T-helper 2 cell treated with Interferon-gamma antibody and Interleukin-4, amounts not matched to agents 5 μg/mL and 100 μg/mL, for 36 hours (primary cell): ENCODE results near the gene CRB2.

Experiments
- DNase-seq: peaks from one replicate; pipeline ENCODE4 v3.0.0; 2021; ENCODE audit warnings: low spot score
- H3K27ac Mint-ChIP-seq: one replicate; pipeline ENCODE4 v1.8.0; 2021; ENCODE audit warnings: mild to moderate bottlenecking, mixed read lengths
- H3K27me3 Mint-ChIP-seq: one replicate; pipeline ENCODE4 v1.8.0; 2021; ENCODE audit warnings: low read depth, mixed read lengths
- H3K36me3 Mint-ChIP-seq: one replicate; pipeline ENCODE4 v1.8.0; 2021; ENCODE audit warnings: low read depth, mixed read lengths
- H3K4me1 Mint-ChIP-seq: one replicate; pipeline ENCODE4 v1.8.0; 2021; ENCODE audit warnings: low read depth, mixed read lengths
- H3K4me3 Mint-ChIP-seq: one replicate; pipeline ENCODE4 v1.8.0; 2022; ENCODE audit warnings: mild to moderate bottlenecking, moderate library complexity, mixed read lengths
- H3K9me3 Mint-ChIP-seq: one replicate; pipeline ENCODE4 v1.8.0; 2021; ENCODE audit warnings: mixed read lengths

The CRB2 gene

DNA sequence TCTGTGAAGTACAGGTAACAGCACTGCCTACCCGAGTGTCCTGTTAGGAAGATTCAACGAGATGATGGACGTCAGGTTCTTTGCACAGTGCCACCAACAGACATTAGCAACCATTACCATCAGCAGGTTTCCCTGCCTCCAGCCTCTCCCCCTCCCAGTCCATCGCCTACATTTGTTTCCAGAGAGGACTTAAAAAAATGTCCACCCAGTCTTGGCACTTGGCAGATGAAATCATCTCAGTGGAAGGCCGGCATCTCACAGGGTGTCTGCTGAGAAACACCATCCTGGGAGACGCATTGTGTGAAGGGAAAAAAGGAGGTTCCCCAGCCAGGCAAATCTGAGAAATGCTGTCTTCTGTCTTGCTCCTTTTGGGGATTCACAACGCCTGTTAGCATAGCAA, 58.2 kb downstream of the CRB2 start:
- Mint-ChIP-seq H3K4me3 (no peak overlapping the region), H3K4me1 (no peaks in the 10 kb centered on the region), H3K27ac (no peak overlapping the region)

DNA sequence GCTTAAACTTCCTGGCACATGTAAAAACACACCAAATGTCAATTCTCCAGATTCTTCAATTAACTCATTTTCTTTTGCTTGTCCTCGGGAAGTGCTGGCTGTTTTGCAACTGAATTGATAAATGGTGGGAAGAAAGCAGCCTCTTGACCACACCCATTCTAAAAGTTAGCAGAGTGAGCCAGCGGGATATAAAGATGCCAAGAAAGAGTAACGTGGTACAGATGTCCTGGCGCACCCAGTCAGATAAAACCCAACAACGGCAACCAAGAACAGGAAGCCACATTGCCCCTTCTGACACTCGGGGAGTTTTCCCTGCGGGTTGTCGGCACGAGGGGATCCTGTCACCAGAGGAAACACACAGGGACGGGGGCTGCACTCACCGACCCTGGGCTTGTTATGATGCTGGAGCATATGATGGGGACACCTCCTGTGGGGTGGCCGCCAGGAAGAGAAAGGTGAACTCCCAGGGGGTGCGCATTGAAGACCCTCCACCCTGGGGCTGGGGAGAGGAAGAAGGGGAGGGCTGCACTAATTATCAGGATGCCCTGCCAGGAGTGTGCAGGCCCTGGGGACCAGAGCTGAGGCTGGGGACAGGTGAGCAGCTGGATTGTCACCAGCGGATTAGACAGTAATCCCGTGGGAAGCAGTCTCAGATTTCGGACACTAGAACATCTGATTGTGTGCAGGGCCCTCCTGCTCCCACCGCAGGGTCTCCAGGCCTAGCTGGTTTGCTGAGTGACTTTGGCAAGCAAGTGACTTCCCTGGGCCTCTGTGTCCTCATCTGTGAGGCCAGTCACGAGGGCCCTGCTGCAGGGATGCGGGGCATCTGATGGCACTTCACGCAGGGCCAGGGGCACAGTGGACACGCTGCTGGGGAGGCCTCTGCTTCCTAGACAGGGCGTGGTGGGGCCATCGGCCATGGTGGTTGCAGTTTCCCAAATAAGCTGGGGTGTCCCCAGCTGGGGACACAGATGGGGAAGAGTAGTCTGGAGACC, 59.2 kb downstream of the CRB2 start:
- H3K4me3 Mint-ChIP-seq = no peak overlapping the region
- no peaks in the 10 kb centered on the region for H3K36me3 Mint-ChIP-seq
- no peaks in the 10 kb centered on the region for H3K9me3 Mint-ChIP-seq
- no peaks in the 10 kb centered on the region for H3K27me3 Mint-ChIP-seq
- H3K27ac Mint-ChIP-seq = no peak overlapping the region
- no peak for DNase-seq
- H3K4me1 Mint-ChIP-seq = no peaks in the 10 kb centered on the region

More for the DNA sequence above, 58.2 kb downstream of the CRB2 start:
- no peak for DNase-seq
- Mint-ChIP-seq H3K27me3 (no peaks in the 10 kb centered on the region), H3K36me3 (no peaks in the 10 kb centered on the region), H3K9me3 (no peaks in the 10 kb centered on the region)

DNA sequence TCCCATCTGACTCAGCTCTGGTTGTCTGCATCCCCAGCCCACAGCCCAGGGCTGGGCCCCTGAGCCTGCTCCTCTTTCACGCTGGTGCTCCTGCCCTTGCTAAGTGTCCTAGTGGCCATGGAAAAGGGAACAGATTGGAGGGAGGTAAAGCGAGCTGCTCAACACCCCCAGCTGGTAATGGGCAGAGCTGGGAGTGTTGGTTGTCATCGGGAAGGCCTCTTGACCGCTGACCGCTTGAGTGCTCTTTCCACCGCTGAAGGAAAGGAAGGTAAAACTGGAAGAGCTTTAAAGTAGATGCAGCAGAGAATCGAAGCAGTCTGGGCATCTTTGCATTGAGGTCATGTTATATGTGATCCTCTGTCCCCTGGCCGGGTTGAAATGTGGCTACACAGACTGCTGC, 60.2 kb downstream of the CRB2 start:
- Mint-ChIP-seq H3K9me3 (no peaks in the 10 kb centered on the region), H3K4me1 (no peaks in the 10 kb centered on the region), H3K27me3 (no peaks in the 10 kb centered on the region), H3K27ac (no peak overlapping the region), H3K36me3 (no peaks in the 10 kb centered on the region), H3K4me3 (no peak overlapping the region)
- DNase-seq = no peak

DNA sequence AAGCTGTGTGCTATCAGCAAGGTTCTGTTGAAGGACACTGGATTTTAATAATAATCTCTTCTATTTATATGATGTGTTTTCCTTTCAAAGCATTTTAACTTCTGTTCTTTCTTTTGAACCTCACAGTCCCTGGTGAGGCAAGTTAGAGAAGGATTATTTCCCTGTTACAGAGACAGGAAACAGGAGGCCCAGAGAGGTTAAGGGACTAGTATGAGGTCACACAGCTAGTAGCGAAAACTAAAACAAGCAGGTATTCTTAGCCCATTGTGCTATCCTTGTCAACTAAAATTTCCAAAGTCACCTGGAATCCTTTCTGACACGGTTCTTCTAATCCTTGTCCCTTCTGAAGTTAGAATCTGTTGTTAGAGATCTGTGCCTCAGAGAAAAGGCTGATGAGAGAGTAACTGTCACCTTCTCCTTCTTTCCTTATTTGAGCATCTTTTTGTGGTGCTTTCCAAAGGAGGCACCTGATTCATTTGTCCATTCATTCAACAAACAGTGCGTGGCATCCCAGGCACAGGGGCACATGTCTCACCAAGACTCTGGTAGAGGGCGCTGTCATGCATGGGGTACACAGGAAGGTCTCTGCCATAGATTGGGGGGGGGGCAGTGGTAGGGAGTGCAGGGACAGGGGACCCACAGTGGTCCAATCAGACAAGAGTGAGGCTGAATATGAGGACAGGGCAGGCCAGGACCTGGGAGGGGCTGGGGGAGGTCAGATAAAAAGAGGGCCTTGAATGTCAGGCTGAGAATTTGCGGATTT, 61.5 kb downstream of the CRB2 start:
- Mint-ChIP-seq H3K27me3 (no peaks in the 10 kb centered on the region), H3K36me3 (no peaks in the 10 kb centered on the region), H3K27ac (no peak overlapping the region), H3K9me3 (no peaks in the 10 kb centered on the region), H3K4me3 (no peak overlapping the region), H3K4me1 (no peaks in the 10 kb centered on the region)
- DNase-seq = no peak

DNA sequence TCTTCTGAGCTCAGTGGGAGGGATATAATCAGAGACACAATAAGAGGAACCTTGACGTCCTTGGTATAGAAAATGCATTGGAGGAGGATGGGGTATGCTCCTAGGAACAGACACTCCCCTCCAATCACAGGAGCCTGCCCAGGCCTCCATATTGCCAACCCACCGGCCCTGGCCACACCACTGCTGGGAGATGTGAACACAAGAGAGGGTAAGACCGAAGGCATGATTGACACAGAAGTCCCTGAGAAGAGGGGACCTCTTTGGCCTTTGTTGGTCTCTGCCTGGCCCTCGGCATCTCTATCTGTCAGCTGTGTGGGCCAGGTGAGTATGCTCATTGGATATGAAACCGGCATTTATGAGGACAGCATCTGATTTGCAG, 62.0 kb downstream of the CRB2 start:
- Mint-ChIP-seq H3K27ac (no peak overlapping the region), H3K27me3 (no peaks in the 10 kb centered on the region), H3K9me3 (no peaks in the 10 kb centered on the region), H3K4me3 (no peak overlapping the region), H3K36me3 (no peaks in the 10 kb centered on the region), H3K4me1 (no peaks in the 10 kb centered on the region)
- no peak for DNase-seq

DNA sequence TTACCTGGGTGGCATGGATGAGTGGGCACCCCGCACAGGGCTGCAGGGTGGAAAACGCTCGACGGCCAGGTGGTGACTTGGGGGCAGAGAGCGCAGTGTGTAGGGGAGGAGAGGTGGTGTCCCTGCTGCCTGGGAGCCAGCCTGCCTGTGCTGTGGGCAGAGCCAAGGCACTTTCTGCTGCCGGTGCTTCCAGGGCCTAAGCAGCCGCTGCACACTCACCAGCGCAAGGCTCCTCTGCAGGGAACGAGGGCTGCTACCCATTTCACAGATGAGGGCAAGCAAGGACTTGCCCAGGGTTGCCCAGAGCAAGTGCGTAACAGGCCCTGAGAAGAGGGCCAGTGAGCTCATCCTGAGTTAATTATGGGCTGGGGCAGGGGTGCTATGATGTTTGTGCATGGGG, 62.5 kb downstream of the CRB2 start:
- no peak for DNase-seq
- Mint-ChIP-seq H3K27ac (no peak overlapping the region), H3K27me3 (no peaks in the 10 kb centered on the region), H3K9me3 (no peaks in the 10 kb centered on the region), H3K36me3 (no peaks in the 10 kb centered on the region), H3K4me1 (no peaks in the 10 kb centered on the region), H3K4me3 (no peak overlapping the region)

DNA sequence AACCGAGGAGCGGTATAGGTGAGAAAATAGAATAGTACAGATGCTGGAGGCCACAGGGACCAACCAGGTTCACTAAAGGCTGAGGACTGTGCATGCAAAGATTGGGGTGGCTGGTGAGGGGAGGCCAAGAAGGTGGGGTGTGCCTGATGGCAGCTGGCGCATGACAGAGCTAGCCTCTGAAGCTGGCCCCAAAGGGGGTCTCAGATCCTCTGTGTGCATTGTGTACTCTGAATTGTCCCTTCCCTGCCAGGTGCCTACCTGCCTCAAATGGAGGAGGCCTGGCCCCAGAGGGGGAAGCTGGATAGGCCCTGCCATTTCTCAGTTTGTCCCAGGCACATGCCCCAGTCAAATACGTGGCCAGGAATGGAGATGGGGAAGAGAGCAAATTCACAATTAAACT, 63.1 kb downstream of the CRB2 start:
- Mint-ChIP-seq H3K27me3 (no peaks in the 10 kb centered on the region), H3K4me1 (no peaks in the 10 kb centered on the region), H3K9me3 (no peaks in the 10 kb centered on the region), H3K36me3 (no peaks in the 10 kb centered on the region), H3K27ac (no peak overlapping the region), H3K4me3 (no peak overlapping the region)
- DNase-seq = no peak

DNA sequence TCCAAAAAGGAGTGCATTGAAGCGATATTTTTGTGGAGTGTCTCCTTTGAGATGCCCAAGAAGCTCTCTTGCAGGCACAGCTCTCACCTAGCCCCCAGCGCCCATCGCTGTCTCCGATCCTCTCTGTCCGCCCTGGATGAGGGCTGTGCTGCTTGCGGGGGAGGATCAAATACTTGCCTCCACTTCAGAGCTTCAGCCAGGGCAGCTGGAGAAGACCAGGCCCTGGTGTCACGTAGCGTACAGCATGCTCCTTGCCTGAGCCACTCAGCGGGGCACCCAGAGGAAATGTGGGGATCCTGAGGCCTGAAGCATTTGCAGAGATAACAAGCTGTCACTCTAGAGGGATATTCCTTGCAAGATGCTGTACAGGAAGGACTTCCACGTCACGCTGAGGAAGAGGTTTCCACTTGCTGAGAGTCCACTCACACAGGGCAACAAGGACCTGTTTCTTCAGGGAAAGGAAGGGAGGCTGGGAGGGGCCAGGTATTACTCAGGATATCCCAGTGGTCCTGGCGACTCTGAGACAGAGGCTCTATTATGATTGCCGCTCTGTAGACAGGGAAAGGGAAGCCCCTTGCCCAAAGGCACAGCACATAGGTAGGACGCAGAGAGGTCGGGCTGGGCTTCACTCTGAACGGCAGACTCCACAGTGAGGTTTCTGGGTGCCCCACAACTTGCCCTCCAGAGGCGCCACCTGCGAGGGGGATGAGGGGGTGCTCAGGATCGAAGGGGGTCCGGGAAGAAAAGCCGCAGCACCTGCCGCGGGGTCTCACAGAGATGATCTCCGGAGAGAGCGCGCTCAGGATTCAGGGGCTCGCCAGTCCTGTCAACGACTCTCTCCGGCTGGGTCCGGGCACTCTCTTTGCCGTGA, 64.0 kb downstream of the CRB2 start:
- no peak overlapping the region for H3K4me3 Mint-ChIP-seq

DNA sequence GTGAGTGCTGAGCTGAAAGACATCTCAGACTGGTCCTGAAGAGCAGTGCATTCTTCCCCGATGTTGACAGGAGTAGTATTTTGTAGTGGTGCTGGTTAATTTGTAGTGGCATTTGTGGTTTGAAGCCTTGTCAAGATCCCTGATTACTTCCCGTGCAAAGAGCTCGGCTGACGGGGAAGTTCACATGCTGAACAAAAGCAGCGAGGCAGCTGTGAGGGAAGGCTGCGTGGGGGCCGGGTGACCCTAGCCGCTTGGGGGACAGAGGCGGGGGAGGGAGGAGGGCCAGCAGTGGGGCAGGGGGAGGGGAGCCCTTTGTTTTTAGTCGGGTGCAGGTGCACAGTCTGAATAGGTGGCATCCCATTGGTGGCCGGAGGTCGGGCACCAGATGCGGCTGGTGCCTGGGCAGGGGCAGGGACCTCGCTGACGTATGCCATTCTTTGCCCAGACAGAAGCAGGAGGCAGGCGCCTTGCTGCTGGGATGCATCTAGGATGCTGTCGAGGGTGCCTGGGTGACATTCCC, 64.7 kb downstream of the CRB2 start:
- H3K4me3 Mint-ChIP-seq = no peak overlapping the region
- H3K4me1 Mint-ChIP-seq = no peaks in the 10 kb centered on the region
- no peak for DNase-seq
- H3K9me3 Mint-ChIP-seq = no peaks in the 10 kb centered on the region
- no peak overlapping the region for H3K27ac Mint-ChIP-seq
- no peaks in the 10 kb centered on the region for H3K27me3 Mint-ChIP-seq
- H3K36me3 Mint-ChIP-seq = no peaks in the 10 kb centered on the region

More for the DNA sequence above, 64.0 kb downstream of the CRB2 start:
- Mint-ChIP-seq H3K27ac (no peak overlapping the region), H3K36me3 (no peaks in the 10 kb centered on the region), H3K4me1 (no peaks in the 10 kb centered on the region), H3K9me3 (no peaks in the 10 kb centered on the region), H3K27me3 (no peaks in the 10 kb centered on the region)
- no peak for DNase-seq

DNA sequence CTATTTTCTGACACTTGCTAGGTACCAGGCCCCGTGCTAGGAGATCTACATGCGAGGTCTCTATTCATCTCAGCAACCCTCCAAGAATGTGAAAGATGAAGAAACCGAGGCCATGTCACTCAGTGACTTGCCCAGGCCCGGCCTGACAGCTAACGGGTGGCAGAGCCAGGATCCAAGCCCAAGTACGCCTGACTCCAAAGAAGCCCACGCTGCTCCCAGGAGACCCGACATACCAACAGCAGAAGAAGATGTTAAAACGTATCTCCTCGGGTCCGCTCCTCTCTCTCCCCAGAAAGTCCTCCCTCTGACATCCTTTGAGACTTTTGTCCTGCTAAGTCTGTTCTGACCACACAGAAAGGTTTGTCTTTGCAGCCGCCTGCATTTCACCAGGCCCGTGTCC, 65.2 kb downstream of the CRB2 start:
- no peak overlapping the region for H3K4me3 Mint-ChIP-seq
- no peaks in the 10 kb centered on the region for H3K27me3 Mint-ChIP-seq
- H3K27ac Mint-ChIP-seq = no peak overlapping the region
- H3K4me1 Mint-ChIP-seq = no peaks in the 10 kb centered on the region
- DNase-seq = no peak
- H3K36me3 Mint-ChIP-seq = no peaks in the 10 kb centered on the region
- no peaks in the 10 kb centered on the region for H3K9me3 Mint-ChIP-seq

DNA sequence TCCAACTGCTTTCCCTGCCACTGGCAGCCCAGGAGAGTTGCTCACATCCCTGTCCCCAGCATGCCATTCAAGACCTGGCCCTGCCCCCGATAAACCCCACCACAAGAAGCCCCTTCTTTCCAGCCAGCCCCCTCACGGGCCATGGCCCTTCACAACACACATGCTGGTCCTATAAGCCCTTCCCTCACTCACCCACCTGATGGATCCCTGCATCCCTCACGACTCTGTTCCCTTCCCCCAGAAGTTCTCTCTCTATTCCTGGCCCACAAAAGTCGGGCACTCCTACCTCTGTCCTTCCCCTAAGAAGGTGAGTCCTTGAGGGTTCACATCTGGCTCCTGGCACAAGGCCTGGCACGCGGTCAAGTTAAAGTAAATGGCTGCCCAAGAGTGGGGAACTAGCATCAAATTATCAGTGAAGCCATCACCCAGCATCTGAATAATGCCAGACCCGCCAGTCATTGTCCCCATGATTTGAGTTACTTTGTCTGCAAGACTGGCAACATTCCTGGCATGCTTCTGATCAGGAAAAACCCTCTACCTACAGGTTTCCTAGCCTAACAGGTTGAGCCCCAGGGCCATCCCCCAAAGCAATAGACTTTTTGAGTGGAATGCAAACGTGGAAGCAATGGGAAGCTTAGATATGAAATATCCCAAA, 65.9 kb downstream of the CRB2 start:
- Mint-ChIP-seq H3K36me3 (no peaks in the 10 kb centered on the region), H3K4me1 (no peaks in the 10 kb centered on the region), H3K4me3 (no peak overlapping the region), H3K9me3 (no peaks in the 10 kb centered on the region), H3K27ac (no peak overlapping the region), H3K27me3 (no peaks in the 10 kb centered on the region)
- no peak for DNase-seq

DNA sequence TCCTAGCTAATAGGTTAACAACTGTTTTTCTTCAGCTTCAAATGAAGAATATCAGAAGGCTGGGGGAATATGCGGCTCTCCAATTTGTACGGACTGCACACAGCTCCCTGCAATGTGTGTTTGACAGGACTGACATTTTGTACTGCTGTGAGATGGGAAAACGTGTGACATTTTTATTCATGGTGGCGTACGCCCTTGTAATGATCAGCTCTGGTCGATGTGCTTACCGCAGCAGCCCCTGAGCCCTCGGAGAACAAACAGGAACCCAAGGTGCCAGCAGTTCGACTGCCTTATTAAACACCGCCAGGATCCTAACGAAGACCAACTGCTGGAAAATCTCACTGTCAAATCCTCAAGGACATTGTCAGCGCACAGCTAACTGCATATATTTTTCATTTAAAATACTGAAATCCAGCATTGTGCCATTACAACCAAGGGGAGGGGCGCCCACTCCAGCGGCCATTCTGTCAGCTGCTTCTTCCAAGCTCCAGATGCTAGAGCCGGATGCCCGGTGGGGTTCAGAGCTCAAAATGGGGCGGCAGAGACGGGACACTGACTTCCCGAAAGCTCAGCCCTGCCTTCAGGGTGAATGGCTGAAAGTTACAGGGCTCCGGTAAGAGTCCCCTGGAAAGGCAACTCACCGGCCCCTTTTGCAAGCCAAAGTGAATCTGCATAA, 66.8 kb downstream of the CRB2 start:
- no peak overlapping the region for H3K27ac Mint-ChIP-seq
- no peaks in the 10 kb centered on the region for H3K4me1 Mint-ChIP-seq
- no peak overlapping the region for H3K4me3 Mint-ChIP-seq
- no peaks in the 10 kb centered on the region for H3K36me3 Mint-ChIP-seq
- H3K27me3 Mint-ChIP-seq = no peaks in the 10 kb centered on the region
- no peaks in the 10 kb centered on the region for H3K9me3 Mint-ChIP-seq
- DNase-seq = no peak

DNA sequence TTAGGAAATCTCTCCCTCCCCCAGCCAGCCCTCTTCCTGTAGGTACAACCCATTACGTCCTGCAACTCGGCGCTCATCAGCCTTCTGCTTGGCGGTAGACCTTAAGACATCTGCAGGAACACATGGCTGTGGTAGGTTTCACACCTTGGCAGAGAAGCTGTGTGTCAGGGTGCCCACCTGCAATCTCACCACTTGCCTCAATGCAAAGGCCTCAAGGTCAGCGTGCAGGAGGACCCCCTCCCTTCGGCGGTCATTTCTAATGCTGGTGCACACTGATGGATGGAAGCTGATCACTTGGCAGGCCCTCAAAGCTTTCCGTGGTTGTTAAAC, 67.3 kb downstream of the CRB2 start:
- no peak for DNase-seq
- Mint-ChIP-seq H3K9me3 (no peaks in the 10 kb centered on the region), H3K27me3 (no peaks in the 10 kb centered on the region), H3K4me1 (no peaks in the 10 kb centered on the region), H3K27ac (no peak overlapping the region), H3K4me3 (no peak overlapping the region), H3K36me3 (no peaks in the 10 kb centered on the region)
